Peyer's patch (tissue), 4 donors: Measurements from ENCODE around the gene CPHXL. TPM values are rescaled to one million over a fixed set of nuclear protein-coding genes. Genes with fewer than 3 reads are reported as not detected.

Source experiments
- DNase-seq, 3 donors: peaks; one replicate each; pipeline ENCODE4 v3.0.0-alpha.2; 2017 to 2019
- H3K27ac ChIP-seq, 4 donors: fragments of 200-600 bp; sonication (generic); one replicate each; pipeline ENCODE4 v1.5.1; 2016 to 2019
- H3K27me3 ChIP-seq, 2 donors: fragments of 200-600 bp; sonication (generic); one replicate each; pipeline ENCODE4 v1.5.1; 2019
- H3K36me3 ChIP-seq, 3 donors: fragments of 200-600 bp; sonication (generic); one replicate each; pipeline ENCODE4 v1.5.1; 2016 to 2019
- H3K4me1 ChIP-seq, 4 donors: fragments of 200-600 bp; sonication (generic); one replicate each; pipeline ENCODE4 v1.5.1; 2016 to 2019
- H3K4me3 ChIP-seq, 4 donors: fragments of 200-600 bp; sonication (generic); 1 replicate in 3 of 4; 2 replicates in 1 of 4; pipeline ENCODE4 v1.5.1; 2016 to 2019; ENCODE audit warnings: mild to moderate bottlenecking in 1 of 4
- H3K9me3 ChIP-seq, 4 donors: fragments of 200-600 bp; sonication (generic); one replicate each; pipeline ENCODE4 v1.5.1; 2016 to 2019; ENCODE audit warnings: mild to moderate bottlenecking in 1 of 4
- CTCF ChIP-seq, 6 experiments: fragments of 450-650 bp in 4 of 6; fragments of 200-600 bp in 2 of 6; sonication (generic) in 1 of 6; IDR thresholded peaks; one replicate each; pipeline ENCODE4 v1.5.1; 2017 to 2019; ENCODE audit warnings: antibody characterized with exemption in 6 of 6, mild to moderate bottlenecking in 3 of 6, moderate library complexity in 1 of 6
- POLR2A ChIP-seq, 2 donors: fragments of 450-650 bp; IDR thresholded peaks; one replicate each; pipeline ENCODE4 v1.5.1; 2017; ENCODE audit warnings: antibody characterized with exemption in 2 of 2, mild to moderate bottlenecking in 2 of 2, moderate library complexity in 2 of 2
- small RNA-seq, 2 donors: library from RNA; depleted of rRNA; stranded (forward); fragments of <200 nt; gene quantifications; one replicate each; pipeline ENCODE3, GENCODE V24; 2016
- total RNA-seq, 4 donors: library from RNA; depleted of rRNA; stranded (reverse); fragments of >200 nt; gene quantifications; one replicate each; pipeline ENCODE4 v1.1.0, GENCODE V29; 2016

The CPHXL gene
- total RNA-seq, 4 donors from 2014 or later: not detected

GRCh38 chr16:75687361-75687760 lies 38.9 kb downstream of the CPHXL start:
- no peak overlapping the region for H3K27ac ChIP-seq
- H3K4me1 ChIP-seq: no peaks in the 10 kb centered on the region
- H3K36me3 ChIP-seq: no peaks in the 10 kb centered on the region
- DNase-seq: no peak
- H3K27me3 ChIP-seq: no peaks in the 10 kb centered on the region
- no peak overlapping the region for H3K4me3 ChIP-seq
- TF ChIP-seq CTCF (IDR thresholded peaks at IDR 0.05): no peak
- TF ChIP-seq POLR2A (IDR thresholded peaks at IDR 0.05): no peak
- H3K9me3 ChIP-seq: no peaks in the 10 kb centered on the region

DNA sequence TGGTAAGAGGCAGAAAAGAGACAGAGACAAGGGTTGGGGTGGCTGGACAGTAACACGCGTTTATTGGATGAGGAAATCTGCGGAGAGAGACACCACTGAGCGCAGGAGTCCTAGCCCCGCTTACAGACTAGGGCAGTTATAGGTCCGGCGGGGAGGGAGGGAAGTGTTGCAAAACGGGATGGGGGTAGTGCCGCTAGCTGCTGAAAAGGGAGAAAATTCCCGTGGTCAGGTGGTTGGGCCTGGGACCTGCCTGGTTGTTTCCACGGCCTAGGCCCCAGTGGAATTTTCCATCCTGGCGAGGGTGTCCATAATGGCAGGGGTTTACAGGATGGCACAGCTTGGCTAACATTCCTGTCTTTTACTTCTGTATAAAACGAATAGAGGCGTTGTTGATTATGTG lies 44.0 kb downstream of the CPHXL start:
- H3K4me1 ChIP-seq: no peaks in the 10 kb centered on the region
- H3K27ac ChIP-seq: no peak overlapping the region
- no peak overlapping the region for H3K4me3 ChIP-seq
- TF ChIP-seq POLR2A (IDR thresholded peaks at IDR 0.05) (no peak), CTCF (IDR thresholded peaks at IDR 0.05) (no peak)
- no peaks in the 10 kb centered on the region for H3K9me3 ChIP-seq
- H3K27me3 ChIP-seq: no peaks in the 10 kb centered on the region
- DNase-seq: no peak
- H3K36me3 ChIP-seq: no peaks in the 10 kb centered on the region

DNA sequence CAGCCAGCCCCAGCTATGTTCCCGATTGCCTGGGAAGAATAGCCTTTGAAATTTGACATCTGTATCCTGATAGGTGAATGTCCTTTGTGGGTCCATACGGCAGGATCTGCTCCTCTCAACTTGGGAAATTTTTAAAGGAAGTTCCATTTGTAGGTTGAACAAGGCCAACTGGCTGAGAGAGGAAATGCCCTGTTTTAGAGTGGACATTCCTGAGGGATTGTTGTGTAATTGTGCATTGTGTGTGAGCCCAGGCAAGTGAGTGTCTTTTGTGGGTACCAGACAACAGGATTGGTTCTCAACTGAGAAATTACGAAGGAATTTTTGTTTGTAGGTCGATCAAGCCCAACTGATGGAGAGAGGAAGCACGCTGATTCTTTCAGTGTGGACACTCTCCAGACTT lies 46.9 kb downstream of the CPHXL start:
- no peak overlapping the region for H3K4me3 ChIP-seq
- no peak for TF ChIP-seq POLR2A (IDR thresholded peaks at IDR 0.05)
- no peak for TF ChIP-seq CTCF (IDR thresholded peaks at IDR 0.05)

DNA sequence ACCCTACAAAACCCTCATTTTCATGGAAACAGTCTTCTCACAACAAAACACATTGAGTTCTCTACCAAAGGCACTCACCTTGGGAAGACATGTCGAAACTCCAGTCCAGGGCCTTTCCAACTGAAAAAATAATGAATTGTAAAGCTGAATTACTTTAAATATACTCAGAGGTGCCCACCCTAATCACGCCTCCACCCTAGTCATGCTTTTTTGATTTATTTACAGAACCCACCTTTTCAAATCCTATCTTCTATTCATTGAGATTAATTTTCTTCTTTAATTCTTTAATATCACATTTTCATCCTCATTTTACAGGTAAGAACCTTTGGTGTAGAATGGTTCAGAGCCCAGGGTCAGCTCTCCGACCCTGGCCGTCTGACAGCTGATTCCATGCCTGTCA lies 49.4 kb downstream of the CPHXL start, which contains the start of gene CPHXL2:
Gene CPHXL2, minus strand, starts transcription at position 101 of the 400 bp plus-strand sequence. Its CDS starts 10 bp downstream, at position 91.
- Histone ChIP-seq H3K9me3 (no peaks in the 10 kb centered on the region), H3K4me1 (no peaks in the 10 kb centered on the region), H3K36me3 (no peaks in the 10 kb centered on the region), H3K4me3 (no peak within 1 kb of the TSS), H3K27ac (no peak within 1 kb of the TSS), H3K27me3 (no peaks in the 10 kb centered on the region)
- TF ChIP-seq POLR2A (IDR thresholded peaks at IDR 0.05): no peak
- no peak for DNase-seq

More for the DNA sequence above, 46.9 kb downstream of the CPHXL start:
- Histone ChIP-seq H3K36me3 (no peaks in the 10 kb centered on the region), H3K27ac (no peak overlapping the region), H3K27me3 (no peaks in the 10 kb centered on the region), H3K4me1 (no peaks in the 10 kb centered on the region), H3K9me3 (no peaks in the 10 kb centered on the region)
- no peak for DNase-seq

DNA sequence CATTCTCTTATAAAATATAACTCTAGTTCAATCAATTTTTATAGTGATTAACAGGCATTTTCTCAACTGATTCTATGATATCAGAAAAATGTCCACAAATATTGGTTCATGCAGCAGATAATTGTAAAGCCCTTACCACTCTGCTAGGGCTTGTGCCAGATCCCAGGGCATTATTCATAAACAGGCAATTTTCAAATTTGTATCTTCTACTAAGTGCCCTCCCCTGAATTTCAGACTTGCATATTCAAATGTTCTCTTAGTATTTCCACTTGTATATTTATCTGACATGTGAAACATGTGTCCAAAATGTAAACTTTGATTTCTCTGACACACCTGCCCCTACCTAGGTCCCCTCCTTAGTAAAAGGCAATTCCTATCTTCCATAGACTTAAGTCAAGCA lies 58.8 kb downstream of the CPHXL start:
- TF ChIP-seq POLR2A (IDR thresholded peaks at IDR 0.05) (no peak), CTCF (IDR thresholded peaks at IDR 0.05) (no peak)
- Histone ChIP-seq H3K27ac (no peak overlapping the region), H3K27me3 (no peaks in the 10 kb centered on the region)

More for the DNA sequence above, 58.8 kb downstream of the CPHXL start:
- Histone ChIP-seq H3K36me3 (no peaks in the 10 kb centered on the region), H3K4me1 (no peaks in the 10 kb centered on the region), H3K4me3 (no peak overlapping the region), H3K9me3 (no peaks in the 10 kb centered on the region)
- no peak for DNase-seq

Small RNA genes within 50 kb of the gene (small RNA-seq; reads per million reads assigned to genes)
- gene RN7SL520P: 0 reads per million in 2 donors

Other genes with a start within 250 kb of the CPHXL start
- gene CHST6, start 231.0 kb downstream of the CPHXL start, total RNA-seq: 10 to 100 TPM in 3 of 4 donors, not detected in 1; 12.8 to 50.2 (median 22.3) TPM
- gene CHST5, start 190.4 kb downstream of the CPHXL start, total RNA-seq: 100 to 1,000 TPM in 1 of 4 donors, 10 to 100 TPM in 2, 1 to 10 TPM in 1; 5.8 to 160 (median 75.8) TPM
- gene TMEM231, start 170.2 kb downstream of the CPHXL start, total RNA-seq: 10 to 100 TPM in 1 of 4 donors, 1 to 10 TPM in 3; 3.3 to 17.9 (median 4.0) TPM
- 10 to 100 TPM; 52.0 to 80.9 (median 61.9) TPM for gene GABARAPL2, start 160.1 kb downstream of the CPHXL start, total RNA-seq
- gene ADAT1, start 103.2 kb downstream of the CPHXL start, total RNA-seq: 10 to 100 TPM; 39.2 to 74.1 (median 66.6) TPM
- 10 to 100 TPM; 71.3 to 87.5 (median 82.7) TPM for gene KARS1, start 78.8 kb downstream of the CPHXL start, total RNA-seq
- 10 to 100 TPM; 28.9 to 31.0 (median 30.8) TPM for gene TERF2IP, start 78.7 kb downstream of the CPHXL start, total RNA-seq
- not detected for gene CPHXL2, start 49.5 kb downstream of the CPHXL start, total RNA-seq
- not detected for gene DUXB, start 25.0 kb downstream of the CPHXL start, total RNA-seq